ENCODE measurements around the gene PCDHB4. TPM values are rescaled to one million over a fixed set of nuclear protein-coding genes. Genes with fewer than 3 reads are reported as not detected.

Gene PCDHB4
- total RNA-seq (2021; fragmentation: NEBNext Ultra II Directional; extraction: Animal tissue kit (Norgen Biotek cat#: 25700)) (1.4 and 1.5 TPM in 2 replicates), polyA plus RNA-seq (2011; rRNA removed) (1.3 and 2.0 TPM in 2 replicates), polyA minus RNA-seq (2011; rRNA and poly(A)+ RNA removed) (1.5 TPM in 2 replicates)
- 1.3 TPM for polyA plus RNA-seq (2011; cell fraction: cytosol; rRNA removed)
- 8.5 TPM for polyA plus RNA-seq (2011; cell fraction: nucleus; rRNA removed)
- polyA plus RNA-seq (2012, experiment 1 of 2): 0.59 to 1.1 TPM (median 0.94 TPM) in 4 replicates
- 0.05 TPM for polyA plus RNA-seq (2012, experiment 2 of 2)
- polyA plus RNA-seq (2013, experiment 1 of 2): 0.89 TPM
- 0.77 TPM for polyA plus RNA-seq (2013, experiment 2 of 2)
- polyA minus RNA-seq (2011; cell fraction: cytosol; rRNA and poly(A)+ RNA removed): 1.1 TPM
- polyA minus RNA-seq (2011; cell fraction: nucleus; rRNA and poly(A)+ RNA removed): 14.0 TPM
- long read RNA-seq, experiment 1, partial matches to known transcripts: 0 of 1 reads
- long read RNA-seq, experiment 1, other reads (novel, unspliced or antisense): 0 of 1 reads
- long read RNA-seq, experiment 2: 0 reads

- H3K14ac ChIP-seq (ENCODE audit: insufficient read length): no peak within 1 kb of the TSS
- no peaks in the 10 kb centered on the region for H3K79me2 ChIP-seq (ENCODE audit: control insufficient read depth in 1 of 2, insufficient read depth in 2 of 2, low read length in 2 of 2)
- no peak within 1 kb of the TSS for H3K9ac ChIP-seq (replicated peaks in 1 of 4; ENCODE audit: extremely low read depth in 1 of 4, low read depth in 3 of 4, low read length in 3 of 4)
- no peaks in the 10 kb centered on the region for H3K27me3 ChIP-seq (replicated peaks in 1 of 4; ENCODE audit: control insufficient read depth in 3 of 4, extremely low read depth in 1 of 4, insufficient read depth in 3 of 4, low read length in 3 of 4)
- TF ChIP-seq RAD21 (IDR thresholded peaks at IDR 0.05 in 1 of 2, conservative IDR thresholded peaks at IDR 0.05 in 1 of 2; ENCODE audit: low read depth in 2 of 2, low read length in 2 of 2): peak; percentile 77 to 78
- no peak for TF ChIP-seq TEAD4 (IDR thresholded peaks at IDR 0.05; ENCODE audit: low read depth, low read length)
- TF ChIP-seq CTCF (IDR thresholded peaks at IDR 0.05; ENCODE audit: control extremely low read depth in 1 of 3, insufficient read depth in 1 of 3, low read depth in 1 of 3, low read length in 3 of 3): peak; percentile 10 to 70 (median 63); a peak in 3 of 4 replicates
- no peak for TF ChIP-seq CHD2 (IDR thresholded peaks at IDR 0.05; ENCODE audit: low read length)
- no peak within 1 kb of the TSS for H4K91ac ChIP-seq (replicated peaks; ENCODE audit: insufficient read length, low read length)
- no peak within 1 kb of the TSS; a peak in 2 of 8 replicates for H3K4me3 ChIP-seq (ENCODE audit: extremely low read depth in 1 of 4, insufficient read depth in 2 of 4, low read depth in 3 of 4, low read length in 4 of 4)
- POLR2A ChIA-PET (ENCODE audit: partially characterized antibody): interaction anchor here (1.7 to 2.0 kb wide), 2 partner anchors 14 to 20 kb away, joined by 4 to 11 read pairs; partner anchors contain the start of gene PCDHB5
- no peak within 1 kb of the TSS for H2BK12ac ChIP-seq (ENCODE audit: low read depth, low read length)
- H3K4me2 ChIP-seq (ENCODE audit: insufficient read depth in 1 of 2, low read depth in 2 of 2, low read length in 2 of 2): peak within 1 kb of the TSS in 1 of 2 experiments; percentile 32; a peak in 1 of 4 replicates
- H3K36me3 ChIP-seq (ENCODE audit: control insufficient read depth in 2 of 4, insufficient read depth in 4 of 4, low read length in 3 of 4): no peaks in the 10 kb centered on the region
- no peak within 1 kb of the TSS for H3K56ac ChIP-seq (replicated peaks; ENCODE audit: insufficient read length, low read depth, low read length)
- H4K8ac ChIP-seq (ENCODE audit: extremely low read depth, insufficient read depth, low read length): no peak within 1 kb of the TSS
- no peak within 1 kb of the TSS for H2BK120ac ChIP-seq (replicated peaks; ENCODE audit: low read depth, low read length)
- H3K23ac ChIP-seq (ENCODE audit: insufficient read length): no peak within 1 kb of the TSS
- H3K23me2 ChIP-seq (ENCODE audit: low read depth, low read length): no peaks in the 10 kb centered on the region
- WGBS, 2 experiments (ENCODE audit: extremely low coverage in 1 of 2, insufficient coverage in 1 of 2, insufficient read length in 1 of 2, insufficient replicate concordance in 2 of 2, low coverage in 1 of 2, low lambda C conversion rate in 2 of 2, missing lambda C conversion rate in 1 of 2): 50% methylated on average over 16 of the region's 16 CpGs; no CpG with 5 or more reads in 1 of the 2 experiments
- H2BK5ac ChIP-seq (ENCODE audit: low read depth, low read length): no peak within 1 kb of the TSS
- DNase-seq (ENCODE audit: low read depth in 1 of 2, low spot score in 2 of 2): no peak
- no peak within 1 kb of the TSS for H2BK20ac ChIP-seq (ENCODE audit: low read length)
- no peak within 1 kb of the TSS for H2BK15ac ChIP-seq (ENCODE audit: low read length)
- H2AFZ ChIP-seq (ENCODE audit: low read length): no peak within 1 kb of the TSS
- no peak within 1 kb of the TSS for H3K18ac ChIP-seq (ENCODE audit: extremely low read depth, low read length)
- no peak within 1 kb of the TSS for H4K5ac ChIP-seq (ENCODE audit: insufficient read length, low read depth, low read length)
- no peak within 1 kb of the TSS for H3K27ac ChIP-seq (ENCODE audit: low read depth, low read length)
- CTCF ChIA-PET (ENCODE audit: partially characterized antibody): interaction anchor here (0.7 to 3.3 kb wide), 42 partner anchors 9 to 443 kb away, joined by 3 to 23 read pairs (median 4); partner anchors contain the start of genes PCDHA4, PCDHB10, PCDHB11 and PCDHB13
- H3K79me1 ChIP-seq (ENCODE audit: low read depth, low read length): no peaks in the 10 kb centered on the region
- H2AK5ac ChIP-seq (ENCODE audit: low read depth, low read length): no peak within 1 kb of the TSS
- no peaks in the 10 kb centered on the region for H4K20me1 ChIP-seq (replicated peaks in 1 of 2; ENCODE audit: control insufficient read depth in 1 of 2, insufficient read depth in 2 of 2, low read length in 2 of 2)
- H3K4me1 ChIP-seq (replicated peaks in 1 of 4; ENCODE audit: control insufficient read depth in 3 of 4, insufficient read depth in 4 of 4, low read length in 3 of 4): no peaks in the 10 kb centered on the region
- peak; percentile 94 for FAIRE-seq
- H3K9me3 ChIP-seq (ENCODE audit: insufficient read depth in 2 of 2, low read depth in 1 of 2, low read length in 1 of 2): peaks cover 0 to 2% of the 10 kb centered on the region in 2 experiments; a peak in 1 of 4 replicates
- no peak within 1 kb of the TSS for H3K4ac ChIP-seq (replicated peaks; ENCODE audit: insufficient read length, low read depth, low read length)
Observed at GRCh38 chr5:141121563-141121962, at the start of gene PCDHB4. PCDHB4 (plus strand) TSS chr5:141121818; CDS start chr5:141121999, 181 bp downstream.

Measured in H1 (cell line).